Stimulated activated CD4-positive, alpha-beta T cell treated with anti-CD3 and anti-CD28 coated beads, Interleukin-12 subunit alpha, Interleukin-12 subunit beta, amount 100 ng/mL, for 4 hours (primary cell): ENCODE measurements around the gene TMEM119.

ENCODE experiments used
- DNase-seq: peaks from one replicate; pipeline ENCODE4 v3.0.0-alpha.2; 2020

TMEM119 gene

DNA sequence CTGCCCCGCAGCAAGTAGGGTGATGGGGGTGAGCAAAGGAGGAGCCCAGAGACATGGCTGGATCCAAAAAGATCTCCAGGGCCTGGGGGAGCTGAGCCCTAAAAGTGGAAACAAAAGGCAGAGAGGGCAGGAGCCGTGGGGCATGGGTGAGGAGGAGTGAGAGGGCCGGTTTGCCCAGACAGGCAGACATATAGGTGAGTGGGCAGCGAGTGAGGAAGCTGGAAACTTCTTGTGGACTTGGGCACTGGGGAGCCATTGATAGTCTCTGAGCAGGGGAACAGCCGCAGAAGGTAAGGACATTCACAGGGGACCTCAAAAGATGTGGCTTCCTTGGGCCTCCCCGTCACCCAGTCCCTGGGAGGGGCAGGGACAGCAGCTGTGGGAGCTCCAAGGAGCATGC, 16.8 kb upstream of the TMEM119 start:
- DNase-seq: no peak

DNA sequence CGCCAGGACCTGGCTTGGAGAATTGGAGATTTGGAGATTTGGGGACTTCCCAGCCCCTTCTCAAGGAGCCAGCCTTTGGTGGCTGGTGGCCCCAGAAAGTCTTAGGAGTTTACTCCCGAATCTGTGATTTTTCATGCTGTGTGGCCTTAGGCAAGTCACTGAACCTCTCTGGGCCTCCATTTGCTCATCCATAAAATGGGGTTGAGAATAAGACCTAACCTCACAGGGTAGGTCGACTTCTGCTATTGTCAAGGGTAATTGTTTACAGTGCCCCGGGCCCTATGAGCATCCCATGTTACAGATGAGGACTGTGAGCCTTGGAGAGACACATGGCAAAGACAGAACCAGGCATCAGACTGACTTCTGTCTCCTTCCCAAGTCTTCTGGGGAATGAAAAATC, 16.2 kb upstream of the TMEM119 start:
- no peak for DNase-seq

DNA sequence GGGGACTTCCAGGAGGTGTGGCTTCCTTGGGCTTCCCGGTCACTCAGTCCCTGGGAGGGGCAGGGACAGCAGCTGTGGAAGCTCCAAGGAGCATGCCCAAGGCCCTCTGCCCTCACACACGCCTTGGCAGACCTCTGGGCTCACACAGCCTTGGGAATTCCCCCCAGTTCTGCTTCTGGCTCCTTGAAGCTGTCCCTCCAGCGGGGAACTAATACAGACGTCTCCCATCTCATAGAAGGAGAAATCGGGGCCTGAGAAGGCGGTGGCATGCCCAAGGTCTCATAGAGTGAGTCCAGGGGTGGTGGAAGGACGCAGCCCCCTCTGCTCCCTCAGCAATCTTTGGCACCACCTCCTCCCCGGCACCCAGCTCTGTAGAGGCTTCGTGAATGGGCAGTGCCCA, 15.7 kb upstream of the TMEM119 start:
- no peak for DNase-seq

DNA sequence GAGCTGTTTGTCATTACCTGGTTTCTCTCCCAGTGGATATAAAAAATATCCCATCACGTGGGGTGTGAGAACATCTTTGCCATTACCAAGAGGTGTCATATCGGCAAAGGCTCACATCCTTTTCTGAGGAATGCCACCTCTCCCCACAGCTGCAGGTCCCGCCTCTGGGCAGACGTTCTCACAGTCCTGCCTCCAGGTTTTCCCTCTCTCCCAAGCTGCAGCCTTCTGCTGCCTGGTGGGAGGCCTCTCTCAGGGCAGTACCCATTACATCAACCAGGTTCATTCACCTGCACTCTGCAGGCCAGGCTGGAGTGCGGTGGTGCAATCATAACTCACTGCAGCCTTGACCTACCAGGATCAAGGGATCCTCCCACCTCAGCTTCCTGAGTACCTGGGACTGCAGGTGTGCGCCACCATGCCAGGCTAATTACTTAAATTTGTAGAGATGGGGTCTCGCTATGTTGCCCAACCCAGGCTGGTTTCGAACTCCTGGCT, 15.0 kb upstream of the TMEM119 start:
- no peak for DNase-seq

DNA sequence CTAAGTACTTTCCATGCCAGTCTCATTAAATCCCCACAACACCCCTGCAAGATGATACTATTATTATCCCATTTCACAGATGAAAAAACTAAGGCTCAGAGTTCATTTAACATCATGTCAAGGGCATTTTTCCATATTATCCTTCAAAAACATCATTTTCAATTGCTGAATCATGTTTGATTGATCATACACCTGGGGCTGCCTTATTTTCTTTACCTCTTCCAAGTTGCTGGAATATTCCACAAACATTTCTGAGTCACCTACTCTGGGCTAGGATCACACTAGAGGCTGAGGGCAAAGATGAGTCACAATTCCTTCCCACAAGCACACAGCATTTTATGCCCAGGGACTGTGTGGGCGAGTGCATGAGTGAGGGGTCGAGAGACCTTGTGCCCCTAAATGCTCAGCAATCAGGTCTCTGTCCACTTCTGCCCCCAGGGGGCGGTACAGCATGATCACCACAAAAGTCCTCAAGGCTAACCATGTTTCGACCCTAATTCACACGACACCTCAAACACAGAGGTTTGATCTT, 14.1 kb upstream of the TMEM119 start:
- DNase-seq: peak; percentile 45

DNA sequence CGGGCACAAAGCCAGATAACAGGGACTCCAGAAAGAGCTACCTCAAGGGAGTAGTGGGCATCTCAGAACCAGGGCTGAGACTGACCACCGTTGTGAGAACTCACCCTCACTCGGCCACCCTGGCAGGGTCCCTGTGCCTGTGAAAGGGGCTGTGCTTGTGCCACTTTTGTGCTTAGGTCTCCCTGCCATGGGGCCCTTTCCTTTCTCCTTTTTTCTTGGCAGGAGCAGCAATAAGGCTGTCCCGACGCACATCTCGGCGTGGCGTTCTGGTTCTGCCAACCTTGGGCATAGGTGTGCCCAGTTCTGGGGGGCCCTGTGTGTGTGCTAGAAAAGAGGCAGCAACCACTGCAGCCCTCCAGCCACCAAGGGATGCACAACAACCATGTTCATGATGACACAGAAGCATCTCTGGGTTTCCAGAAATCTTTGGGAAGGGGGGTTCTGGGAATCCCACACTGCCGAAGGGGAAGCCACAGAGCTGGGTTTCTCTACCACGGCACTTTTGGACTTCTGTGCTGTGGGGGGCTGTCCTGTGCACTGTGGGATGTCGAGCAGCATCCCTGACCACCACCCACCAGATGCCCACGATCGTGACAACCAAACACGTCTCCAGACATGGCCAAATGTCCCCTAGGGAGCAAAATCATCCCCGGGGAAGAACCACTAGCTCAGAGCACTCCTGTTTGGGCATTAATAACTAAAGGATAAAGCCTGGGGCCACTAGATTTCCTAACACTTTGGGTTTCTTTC, 13.1 kb upstream of the TMEM119 start:
- no peak for DNase-seq

DNA sequence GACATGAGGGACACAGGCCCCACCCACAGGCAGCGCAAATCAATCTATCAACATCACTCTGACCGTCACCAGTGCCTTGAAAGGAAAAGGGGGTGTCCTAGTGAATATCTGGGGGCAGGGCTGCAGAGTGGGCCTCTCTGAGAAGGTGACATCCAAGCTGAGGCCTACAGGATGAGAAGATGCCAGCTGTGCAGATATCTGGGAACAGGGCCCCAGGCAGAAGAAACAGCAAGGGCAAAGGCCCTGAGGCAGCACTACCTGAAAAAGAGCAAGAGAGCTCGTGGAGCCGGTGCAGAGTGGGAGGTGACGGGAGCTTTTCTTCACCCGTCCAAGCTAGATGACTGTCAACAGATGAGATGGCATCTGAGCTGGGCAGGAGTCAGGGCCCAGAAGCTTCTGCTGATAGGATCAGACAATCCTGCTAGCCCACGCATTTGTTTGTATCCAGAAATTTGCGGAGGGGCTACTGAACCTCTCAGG, 12.5 kb upstream of the TMEM119 start:
- DNase-seq: no peak

DNA sequence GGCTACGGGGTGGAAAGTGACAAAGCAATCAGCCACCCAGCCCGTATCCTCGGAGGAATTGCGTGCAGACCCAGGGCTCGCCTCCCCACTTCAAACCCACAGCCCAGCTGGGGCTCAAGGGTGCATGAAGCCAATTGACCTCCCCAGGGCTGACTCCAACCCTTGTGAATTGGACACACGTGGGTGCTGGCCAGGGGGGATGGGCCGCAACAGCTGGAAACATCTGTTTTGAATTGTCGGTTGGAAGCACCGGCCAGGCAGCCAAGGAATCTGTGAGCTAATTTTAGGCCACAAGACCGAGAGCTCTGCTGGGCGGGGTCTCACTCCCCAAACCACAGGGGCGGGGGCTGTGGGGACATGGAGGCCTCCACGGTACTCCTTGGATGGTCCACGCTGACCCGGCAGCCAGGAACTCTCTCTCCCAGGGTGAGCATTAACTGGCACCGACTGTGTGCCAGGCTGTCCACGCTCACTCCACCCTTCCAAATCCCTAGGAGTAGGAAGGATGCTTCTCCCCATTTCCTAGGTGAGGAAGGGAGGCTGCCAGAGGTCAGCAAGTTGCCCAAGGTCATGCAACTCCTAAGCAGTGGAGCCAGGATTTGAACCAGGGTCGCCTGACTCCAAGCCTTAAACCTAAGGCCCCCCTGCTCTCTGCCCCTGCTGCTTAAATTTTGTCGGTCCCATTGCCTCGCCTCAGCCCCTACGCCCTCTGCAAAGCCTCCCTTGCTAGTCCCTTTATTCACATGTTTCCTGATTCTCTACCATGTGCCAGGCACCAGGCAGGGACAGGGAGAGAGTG, 11.9 kb upstream of the TMEM119 start:
- no peak for DNase-seq

DNA sequence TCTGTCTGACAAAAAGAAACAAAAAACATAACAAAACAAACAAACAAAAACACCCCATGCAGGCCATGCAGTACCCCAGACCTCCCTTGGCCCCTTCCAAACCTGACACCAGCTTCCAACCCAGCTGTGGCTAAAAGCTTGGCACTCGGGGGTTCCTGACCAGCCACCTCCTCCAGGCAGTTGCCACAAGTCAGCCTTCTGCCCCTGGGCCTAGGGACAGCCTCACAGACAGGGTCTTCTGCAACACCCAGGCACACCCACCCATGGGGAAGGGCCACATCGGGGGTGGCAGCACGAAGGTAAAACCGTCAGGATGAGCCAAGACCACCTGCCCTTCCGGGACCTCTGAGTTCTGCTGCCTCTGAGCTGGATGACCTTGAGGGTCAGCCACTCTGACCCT, 10.7 kb upstream of the TMEM119 start:
- DNase-seq: no peak

DNA sequence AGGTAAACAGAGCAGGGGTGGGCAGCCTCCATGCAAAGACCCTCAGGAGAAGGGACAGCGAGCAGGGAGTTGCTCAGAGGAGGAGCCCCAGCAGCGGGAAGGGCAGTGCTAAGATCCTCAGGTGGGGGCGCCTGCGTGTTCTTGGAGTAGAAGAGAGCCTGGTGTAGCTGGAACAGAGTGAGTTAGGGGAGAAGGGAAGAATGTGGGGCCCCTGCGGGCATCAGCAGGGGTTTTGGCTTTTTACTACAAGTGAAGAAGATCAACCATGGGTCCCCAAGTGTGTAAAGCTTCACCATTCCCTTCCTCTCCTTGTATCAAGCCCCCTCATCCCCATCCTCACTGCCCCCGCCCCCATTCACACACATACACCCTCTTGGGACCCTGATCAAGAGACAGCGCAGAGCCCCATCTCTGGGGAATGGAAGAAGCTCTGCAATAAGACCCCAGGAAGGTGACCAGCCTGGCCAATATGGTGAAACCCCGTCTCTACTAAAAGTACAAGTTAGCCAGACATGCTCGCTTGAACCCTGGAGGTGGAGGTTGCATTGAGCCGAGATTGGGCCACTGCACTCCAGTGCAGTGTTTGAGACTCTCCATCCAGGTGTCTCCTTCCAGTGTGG, 10.2 kb upstream of the TMEM119 start:
- no peak for DNase-seq

DNA sequence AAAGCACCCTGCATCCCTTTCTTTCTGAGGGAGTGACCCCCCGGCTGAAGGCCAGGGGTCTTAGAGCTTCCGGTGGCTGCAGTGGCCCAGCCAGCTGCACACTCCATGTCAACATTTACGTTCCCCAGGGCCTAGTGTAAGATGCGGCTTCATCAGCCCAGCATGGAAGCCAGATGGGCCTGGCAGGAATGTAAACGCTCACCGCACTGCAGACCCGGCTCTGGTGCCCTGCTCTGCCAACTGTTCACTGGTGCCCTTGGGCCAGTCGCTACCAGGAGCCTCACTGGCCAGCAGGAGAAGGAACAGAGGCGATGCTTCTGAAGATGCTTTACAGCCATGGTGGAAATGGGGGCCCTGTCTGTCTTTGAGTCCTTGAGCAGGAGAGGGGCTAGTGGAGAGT, 8.6 kb upstream of the TMEM119 start:
- DNase-seq: no peak

DNA sequence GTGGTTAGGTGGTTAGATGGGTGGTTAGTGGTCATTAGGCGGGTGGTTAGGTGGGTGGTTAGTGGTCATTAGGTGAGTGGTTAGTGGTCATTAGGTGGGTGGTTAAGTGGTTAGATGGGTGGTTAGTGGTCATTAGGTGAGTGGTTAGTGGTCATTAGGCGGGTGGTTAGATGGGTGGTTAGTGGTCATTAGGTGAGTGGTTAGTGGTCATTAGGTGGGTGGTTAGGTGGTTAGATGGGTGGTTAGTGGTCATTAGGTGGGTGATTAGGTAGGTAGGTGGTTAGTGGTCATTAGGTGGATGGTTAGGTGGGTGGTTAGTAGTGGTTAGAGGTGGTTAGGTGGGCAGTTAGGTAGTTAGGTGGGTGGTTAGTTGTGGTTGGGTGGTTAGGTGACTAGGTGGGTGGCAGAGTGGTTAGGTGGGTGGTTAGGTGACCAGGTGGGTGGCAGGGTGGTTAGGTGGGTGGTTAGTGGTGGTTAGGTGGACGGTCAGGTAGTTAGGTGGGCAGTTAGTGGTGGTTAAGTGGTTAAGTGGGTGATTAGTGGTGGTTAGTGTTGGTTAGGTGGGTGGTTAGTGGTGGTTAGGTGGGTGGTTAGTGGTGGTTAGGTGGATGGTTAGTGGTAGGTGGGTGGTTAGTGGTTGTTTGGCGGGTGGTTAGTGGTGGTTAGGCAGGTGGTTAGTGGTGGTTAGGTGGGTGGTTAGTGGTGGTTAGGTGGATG, 8.0 kb upstream of the TMEM119 start:
- DNase-seq: no peak

DNA sequence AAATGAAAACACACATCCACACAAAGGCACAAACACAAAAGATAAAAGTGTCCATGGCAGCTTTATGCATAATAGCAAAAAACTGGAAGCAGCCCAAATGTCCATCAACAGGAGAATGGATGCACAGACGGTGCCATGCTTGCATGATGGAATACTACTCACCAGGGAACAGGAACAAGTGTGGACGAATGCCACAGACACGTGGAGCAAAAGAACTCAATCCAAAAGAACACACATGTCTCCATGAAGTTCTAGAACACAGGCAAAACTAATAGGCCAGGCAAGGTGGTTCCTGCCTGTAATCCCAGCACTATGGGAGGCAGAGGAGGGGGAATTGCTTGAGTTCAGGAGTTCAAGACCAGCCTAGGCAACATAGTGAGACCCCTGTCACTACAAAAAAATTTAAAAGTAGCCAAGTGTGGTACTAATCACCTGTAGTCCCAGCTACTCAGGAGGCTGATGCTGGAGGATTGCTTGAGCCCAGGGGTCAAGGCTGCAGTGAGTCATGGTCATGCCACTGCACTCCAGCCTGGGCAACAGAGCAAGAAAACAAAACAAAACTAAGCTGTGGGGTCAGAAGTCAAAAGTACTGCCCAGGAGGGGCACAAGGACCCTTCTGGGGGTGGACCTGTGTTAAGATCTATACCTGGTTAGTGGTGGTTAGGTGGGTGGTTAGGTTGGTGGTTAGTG, 7.3 kb upstream of the TMEM119 start:
- no peak for DNase-seq

DNA sequence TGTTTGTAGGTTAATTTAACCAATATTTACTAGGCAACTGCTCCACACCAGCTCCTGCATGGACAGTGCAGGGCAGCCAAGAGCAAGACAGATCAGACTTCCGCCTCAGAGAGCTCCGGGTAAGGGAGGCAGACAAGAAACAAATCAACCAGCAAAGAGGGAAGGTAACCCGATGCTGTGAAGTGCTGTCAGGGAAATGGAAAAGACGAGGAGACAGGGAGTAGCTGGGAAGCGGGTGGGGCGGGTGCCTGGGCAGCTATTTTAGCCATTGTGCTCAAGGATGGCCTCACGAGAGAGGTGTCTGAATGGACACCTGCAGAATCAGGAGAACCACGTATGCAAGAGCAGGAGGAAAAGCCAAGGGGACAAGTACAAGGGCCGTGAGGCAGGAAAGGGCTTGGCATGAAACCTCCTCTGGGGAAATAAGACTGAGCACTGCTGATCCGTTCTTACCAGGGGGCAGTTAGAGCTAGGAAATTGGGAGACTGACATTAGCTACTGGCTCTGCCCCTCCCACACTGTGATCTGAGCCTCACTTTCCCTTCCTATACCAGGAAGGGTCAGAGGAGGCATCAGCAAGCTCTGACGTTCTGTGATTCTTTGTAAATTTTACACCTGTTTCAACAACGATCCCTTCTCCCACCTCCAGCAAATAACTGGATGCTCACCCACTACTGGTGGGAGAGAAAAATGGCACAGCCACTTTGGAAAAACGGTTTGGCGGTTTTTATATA, 6.5 kb upstream of the TMEM119 start:
- DNase-seq: no peak

DNA sequence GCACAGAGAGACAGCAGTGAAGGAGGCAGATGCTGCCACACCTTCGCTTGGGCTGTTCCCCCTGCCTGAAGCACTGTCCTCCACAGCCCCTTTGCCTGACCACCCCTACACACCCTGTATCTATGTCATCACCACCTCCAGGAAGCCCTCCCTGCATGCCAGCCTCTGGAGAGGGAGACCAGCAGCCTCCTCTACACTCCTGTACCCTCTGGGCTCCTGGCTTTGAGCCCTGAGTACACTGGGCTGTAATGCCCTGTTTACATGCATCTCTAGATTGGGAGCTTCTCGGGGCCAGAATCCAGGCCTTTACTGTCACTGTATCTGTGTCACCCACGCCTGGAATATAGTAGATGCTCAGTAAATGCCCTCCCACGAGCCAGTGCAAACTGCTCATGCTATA, 5.9 kb upstream of the TMEM119 start:
- no peak for DNase-seq

DNA sequence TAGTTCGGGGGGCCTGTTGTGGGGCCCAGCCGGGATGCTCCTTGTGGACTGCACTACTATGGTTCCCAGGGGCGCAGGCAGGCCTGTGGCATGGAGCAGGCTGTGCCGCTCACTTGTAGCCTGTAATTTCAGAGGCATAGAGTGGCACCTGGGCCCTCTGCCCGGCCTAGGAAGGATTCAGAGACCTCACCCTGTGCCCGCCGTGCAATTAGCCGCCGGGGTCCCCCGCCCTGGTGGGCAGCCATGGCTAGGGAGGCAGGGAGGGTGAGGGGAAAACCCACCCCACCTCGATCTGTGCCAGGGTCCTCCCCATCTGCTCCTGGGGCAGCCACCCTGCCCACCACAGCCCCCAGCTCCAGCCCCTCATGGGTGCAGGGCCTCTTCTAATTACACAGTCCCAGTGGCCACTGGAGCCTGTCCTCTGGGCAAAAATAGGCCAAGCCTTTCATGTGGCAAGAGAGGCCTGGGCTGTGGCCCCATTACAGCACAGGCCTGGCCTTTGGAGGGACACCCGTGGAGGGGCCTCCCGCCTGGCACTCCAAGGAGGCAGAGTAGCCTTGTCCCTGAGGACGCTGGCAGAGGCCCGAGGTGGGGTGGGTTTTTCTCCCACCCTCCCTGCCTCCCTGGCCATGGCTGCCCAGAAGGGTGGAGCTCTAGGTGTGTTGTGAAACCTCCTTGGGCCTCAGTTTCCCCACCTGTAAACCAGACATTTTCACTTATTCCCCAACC, 5.3 kb upstream of the TMEM119 start:
- DNase-seq: no peak

DNA sequence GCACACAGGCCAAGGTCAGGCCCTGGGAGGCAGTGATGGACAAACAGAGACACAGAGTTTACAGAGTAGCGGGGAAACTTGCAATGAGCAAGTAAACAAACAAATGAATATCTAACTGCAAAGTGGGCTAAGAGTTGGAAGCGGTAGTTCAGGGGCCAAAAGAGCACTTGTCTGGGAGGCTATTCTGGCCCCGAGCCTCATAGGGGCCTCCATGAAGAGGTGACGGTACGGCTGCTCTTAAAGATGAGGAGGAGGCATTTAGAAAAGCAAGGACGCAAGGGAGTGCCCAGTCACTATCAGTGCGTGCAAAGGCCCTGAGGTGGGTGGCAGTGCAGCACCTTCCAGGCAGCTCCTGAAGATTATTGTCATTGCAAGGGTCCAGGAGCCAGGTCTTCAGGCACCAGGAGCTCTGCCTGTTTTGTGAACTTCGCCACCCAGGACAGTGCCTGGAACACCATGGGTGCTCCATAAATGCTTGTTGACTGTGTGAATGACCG, 4.4 kb upstream of the TMEM119 start:
- no peak for DNase-seq

DNA sequence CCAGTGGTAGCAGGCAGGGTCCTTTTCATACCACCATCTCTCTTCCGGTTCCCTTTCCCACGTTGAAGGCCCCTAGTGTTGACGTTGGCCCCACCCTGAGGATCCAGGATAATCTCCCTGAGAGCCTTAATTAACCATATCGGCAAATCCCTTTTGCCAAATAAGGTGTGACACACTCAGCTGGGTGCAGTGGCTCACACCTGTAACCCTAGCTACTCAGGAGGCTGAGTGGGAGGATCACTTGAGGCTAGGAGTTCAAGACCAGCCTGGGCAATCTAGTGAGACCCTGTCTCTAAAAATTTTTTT, 2.8 kb upstream of the TMEM119 start:
- no peak for DNase-seq

DNA sequence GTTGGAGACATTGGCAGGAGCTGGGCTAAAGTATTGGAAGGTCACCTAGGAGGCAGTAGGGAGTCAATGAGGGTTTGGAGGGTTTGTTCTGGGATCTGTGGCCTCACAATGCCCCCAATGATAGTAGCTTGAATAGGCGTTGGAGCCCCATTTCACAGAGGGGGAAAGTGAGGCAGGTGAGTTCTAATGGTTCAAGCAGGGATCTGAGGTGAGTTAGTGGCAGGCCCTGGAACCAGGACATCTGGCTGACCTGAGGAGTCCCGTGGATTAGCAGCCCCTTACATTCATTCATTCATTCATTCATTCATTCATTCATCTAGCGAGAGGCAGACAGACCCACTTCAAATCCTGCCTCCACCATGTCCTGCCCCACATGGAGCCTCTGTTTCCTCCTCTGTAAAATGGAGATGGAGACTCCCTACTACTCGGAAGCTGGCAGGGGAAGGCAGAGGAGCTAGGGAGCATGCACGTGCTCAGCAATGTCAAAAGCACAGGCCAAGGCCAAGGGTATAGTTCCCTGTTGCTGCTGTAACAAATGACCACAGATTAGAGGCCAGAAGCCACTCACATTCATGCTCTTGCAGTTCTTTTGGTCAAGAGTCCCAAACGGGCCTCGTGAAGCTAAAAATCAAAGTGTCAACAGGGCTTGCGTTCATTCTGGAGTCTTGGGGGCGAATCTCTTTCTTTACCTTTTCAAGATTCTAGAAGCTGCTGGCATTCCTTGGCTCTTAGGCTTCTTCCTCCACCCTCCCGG, 2.2 kb upstream of the TMEM119 start:
- DNase-seq: no peak

DNA sequence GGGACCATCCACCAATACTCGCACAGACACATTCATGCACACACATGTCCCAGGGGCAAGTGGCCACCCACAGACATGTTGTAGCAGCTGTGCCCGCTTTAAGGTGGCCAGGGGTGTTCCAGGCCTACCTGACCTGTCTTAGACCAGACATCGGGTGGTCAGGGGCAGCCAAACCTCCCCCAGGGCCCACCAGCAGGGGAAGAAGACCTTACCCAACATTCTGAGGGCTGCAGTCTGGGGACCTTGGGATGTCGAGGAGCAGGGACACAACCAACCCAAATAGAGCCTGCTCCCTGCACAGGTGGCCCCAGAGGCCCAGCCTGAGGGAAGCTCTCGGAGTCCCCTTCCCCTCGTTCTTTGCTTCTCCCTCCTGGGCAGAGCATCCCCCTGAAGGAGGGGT, 1.7 kb upstream of the TMEM119 start:
- no peak for DNase-seq
